A549 (cell line): ENCODE measurements around the gene DISC1. TPM values are rescaled to one million over a fixed set of nuclear protein-coding genes. Genes with fewer than 3 reads are reported as not detected.
"Not testable (repeated sequence)": the region's sequence is repeated elsewhere in the genome, so short reads cannot be mapped to it uniquely, and the experiment has no call there.

Experiments
- ATAC-seq, 2 experiments: fragments of 200-7000 bp in 1 of 2; fragments of >200 bp in 1 of 2; cut with Nextera tagmentation in 1 of 2; cut with Tn5 transposase in 1 of 2; 3 replicates each; pipeline versions ENCODE4 v1.8.0 to v1.9.1; 2018 to 2020; ENCODE audit warnings: mild to moderate bottlenecking in 1 of 2, moderate library complexity in 1 of 2
- CTCF ChIA-PET: fragments of 300-600 bp; sonication (Branson Sonifier 250); formaldehyde crosslinking; extraction: SDS; loops from one replicate; lab custom pipeline; 2021; ENCODE audit warnings: antibody characterized with exemption, inconsistent platforms; lab: Yijun Ruan, JAX
- POLR2A ChIA-PET: fragments of 350-600 bp; formaldehyde crosslinking; extraction: SDS; loops from one replicate; lab custom pipeline; 2021; ENCODE audit warnings: antibody characterized with exemption, inconsistent platforms; lab: Yijun Ruan, JAX
- DNase-seq, 2 experiments: peaks; one replicate each; pipeline versions ENCODE4 v3.0.0 to v3.0.0-alpha.2; 2011 to 2016; ENCODE audit warnings: low read depth in 1 of 2, low spot score in 1 of 2
- FAIRE-seq: peaks from 2 replicates; lab custom pipeline; 2011; peaks lifted over from hg19 to GRCh38; lab: Jason Lieb, UNC
- H3K27ac ChIP-seq, 2 experiments: fragments of >200 bp; sonication (Bioruptor Twin); formaldehyde crosslinking; 3 replicates each; pipeline ENCODE4 v1.5.1; 2016 to 2017
- H3K4me1 ChIP-seq: fragments of >200 bp; sonication (Bioruptor Twin); formaldehyde crosslinking; 3 replicates; pipeline ENCODE4 v1.6.1; 2016
- H3K4me2 ChIP-seq: fragments of >200 bp; sonication (Bioruptor Twin); formaldehyde crosslinking; 3 replicates; pipeline ENCODE4 v1.6.1; 2016
- H3K4me3 ChIP-seq: fragments of >200 bp; sonication (Bioruptor Twin); formaldehyde crosslinking; 3 replicates; pipeline ENCODE4 v1.5.1; 2016
- H3K9me3 ChIP-seq: fragments of >200 bp; sonication (Bioruptor Twin); formaldehyde crosslinking; 3 replicates; pipeline ENCODE4 v1.6.1; 2016
- ATOH8 ChIP-seq: fragments of 250-450 bp; sonication (Bioruptor Pico); IDR thresholded peaks from 2 replicates; pipeline ENCODE4 v1.5.0; 2020; ENCODE audit warnings: low read depth, mild to moderate bottlenecking, moderate library complexity
- CBX2 ChIP-seq: fragments of 200-600 bp; sonication (generic); IDR thresholded peaks from 2 replicates; pipeline ENCODE4 v1.6.1; 2016; ENCODE audit warnings: low read depth, mild to moderate bottlenecking, borderline replicate concordance
- CBX8 ChIP-seq: fragments of 200-600 bp; sonication (generic); IDR thresholded peaks from 2 replicates; pipeline ENCODE4 v1.6.1; 2016
- CHD2 ChIP-seq: fragments of 150-350 bp; IDR thresholded peaks from 2 replicates; pipeline ENCODE4 v1.6.1; 2014; ENCODE audit warnings: low read length; ENCODE audit not compliant: partially characterized antibody
- CTCF ChIP-seq: fragments of >200 bp; sonication (Bioruptor Twin); formaldehyde crosslinking; IDR thresholded peaks from 3 replicates; pipeline ENCODE4 v1.5.1; 2016
- EHF ChIP-seq: fragments of 250-450 bp; sonication (Bioruptor Pico); IDR thresholded peaks from 2 replicates; pipeline ENCODE4 v1.5.0; 2020; ENCODE audit warnings: mild to moderate bottlenecking
- EHMT2 ChIP-seq: fragments of 200-600 bp; sonication (generic); IDR thresholded peaks from 2 replicates; pipeline ENCODE4 v1.6.1; 2016; ENCODE audit warnings: antibody characterized with exemption, low read depth, mild to moderate bottlenecking, moderate library complexity
- FOSL2 ChIP-seq, 2 experiments: fragments of 450-650 bp in 1 of 2; fragments of >200 bp in 1 of 2; sonication (Bioruptor Twin) in 1 of 2; formaldehyde crosslinking; IDR thresholded peaks; 2 replicates each; pipeline versions ENCODE4 v1.5.0 to v1.6.1; 2016 to 2020; ENCODE audit warnings: mild to moderate bottlenecking in 1 of 2, moderate library complexity in 1 of 2
- HES2 ChIP-seq: fragments of >200 bp; sonication (Bioruptor Twin); formaldehyde crosslinking; IDR thresholded peaks from 2 replicates; pipeline ENCODE4 v1.6.1; 2016
- HEYL ChIP-seq: fragments of 250-450 bp; sonication (Bioruptor Pico); IDR thresholded peaks from 2 replicates; pipeline ENCODE4 v1.8.0; 2021; ENCODE audit warnings: mild to moderate bottlenecking, moderate library complexity
- JUN ChIP-seq, 2 experiments: fragments of >200 bp; sonication (Bioruptor Twin); formaldehyde crosslinking; IDR thresholded peaks; 2 replicates in 1 of 2; 3 replicates in 1 of 2; pipeline ENCODE4 v1.6.1; 2016 to 2017
- JUNB ChIP-seq: fragments of >200 bp; sonication (Bioruptor Twin); formaldehyde crosslinking; IDR thresholded peaks from 2 replicates; pipeline ENCODE4 v1.6.1; 2016
- MAZ ChIP-seq: fragments of 150-350 bp; IDR thresholded peaks from 2 replicates; pipeline ENCODE4 v1.6.1; 2014; ENCODE audit warnings: antibody characterized with exemption, low read depth, low read length, borderline replicate concordance
- NFE2L2 ChIP-seq: fragments of 150-350 bp; conservative IDR thresholded peaks from 2 replicates; pipeline ENCODE4 v1.6.1; 2014; ENCODE audit warnings: low read length
- POLR2AphosphoS2 ChIP-seq: conservative IDR thresholded peaks from 2 replicates; pipeline ENCODE4 v1.6.1; 2012; ENCODE audit warnings: low read length, improper control_type of control experiment, inconsistent platforms
- RARB ChIP-seq: fragments of 250-450 bp; sonication (Bioruptor Pico); IDR thresholded peaks from 2 replicates; pipeline ENCODE4 v1.8.0; 2021; ENCODE audit warnings: mild to moderate bottlenecking, moderate library complexity
- RCOR1 ChIP-seq: fragments of 150-350 bp; IDR thresholded peaks from 2 replicates; pipeline ENCODE4 v1.6.1; 2014; ENCODE audit warnings: antibody characterized with exemption, low read length, low read depth
- RFX5 ChIP-seq: fragments of 450-650 bp; IDR thresholded peaks from 2 replicates; pipeline ENCODE4 v1.7.1; 2014; ENCODE audit warnings: antibody characterized with exemption, mild to moderate bottlenecking, moderate library complexity
- RNF2 ChIP-seq: fragments of 200-600 bp; sonication (generic); IDR thresholded peaks from 2 replicates; pipeline ENCODE4 v1.6.1; 2016; ENCODE audit warnings: low read depth, mild to moderate bottlenecking, antibody characterized with exemption, moderate library complexity, borderline replicate concordance
- SMC3 ChIP-seq: fragments of >200 bp; sonication (Bioruptor Twin); formaldehyde crosslinking; IDR thresholded peaks from 3 replicates; pipeline ENCODE4 v1.6.1; 2018; ENCODE audit warnings: inconsistent platforms
- TP53 ChIP-seq: fragments of 250-450 bp; sonication (Bioruptor Pico); IDR thresholded peaks from 2 replicates; pipeline ENCODE4 v1.5.0; 2021; ENCODE audit warnings: mild to moderate bottlenecking, moderate library complexity
- USF2 ChIP-seq: fragments of 450-650 bp; IDR thresholded peaks from 2 replicates; pipeline ENCODE4 v1.6.1; 2014; ENCODE audit warnings: antibody characterized with exemption
- WGBS: methylation state at CpG from one replicate; pipeline ENCODE4 v1.1.6; 2017; ENCODE audit errors: missing lambda C conversion rate; 5-methylcytosine and 5-hydroxymethylcytosine counted together
- polyA plus RNA-seq, 4 experiments: library from polyadenylated mRNA; depleted of rRNA in 3 of 4; stranded (reverse); fragments of >200 nt; fragmentation: RNase III in 1 of 4; extraction: RNeasy Plus Mini Kit Qiagen cat#74134 plus additional on column Dnase treatment in 1 of 4; gene quantifications; 2 replicates in 3 of 4; 3 replicates in 1 of 4; pipeline ENCODE4 v1.2.3, GENCODE V29; 2011 to 2017
- TF ChIP-seq, protein P1 (sequence below): IDR thresholded peaks from 2 replicates; pipeline ENCODE4 v1.6.1; 2012
- TF ChIP-seq, protein P2 (sequence below): IDR thresholded peaks from 2 replicates; pipeline ENCODE4 v1.6.1; 2012
- TF ChIP-seq, protein P3 (sequence below): fragments of 200-600 bp; sonication (generic); IDR thresholded peaks from 2 replicates; pipeline ENCODE4 v1.6.1; 2016; ENCODE audit warnings: antibody characterized with exemption, mild to moderate bottlenecking, moderate library complexity

DISC1 gene
- polyA plus RNA-seq, 2 of the 4 experiments (the other 2 are of a cell fraction): 0.39 to 0.74 TPM

DNA sequence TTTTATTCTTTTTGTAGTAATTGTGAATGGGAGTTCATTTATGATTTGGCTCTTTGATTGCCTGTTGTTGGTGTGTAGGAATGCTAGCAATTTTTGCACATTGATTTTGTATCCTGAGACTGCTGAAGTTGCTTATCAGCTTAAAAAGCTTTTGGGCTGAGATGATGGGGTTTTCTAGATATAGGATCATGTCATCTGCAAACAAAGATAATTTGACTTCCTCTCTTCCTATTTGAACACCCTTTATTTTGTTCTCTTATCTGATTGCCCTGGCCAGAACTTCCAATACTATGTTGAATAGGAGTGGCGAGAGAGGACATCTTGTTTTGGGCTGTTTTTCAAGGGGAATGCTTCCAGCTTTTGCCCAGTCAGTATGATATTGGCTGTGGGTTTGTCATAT, 31.6 kb downstream of the DISC1 start:
- ATAC-seq, FAIRE-seq, POLR2A ChIA-PET, H3K4me2 ChIP-seq, H3K4me3 ChIP-seq, CTCF ChIA-PET, H3K9me3 ChIP-seq, H3K4me1 ChIP-seq, H3K27ac ChIP-seq, DNase-seq: not testable (repeated sequence)
- 57% methylated on average over 1 of the region's 1 CpG for WGBS

- ATAC-seq: no peak
- TF ChIP-seq NFE2L2 (no peak), EHF (CRISPR knock-in tag) (no peak), EHMT2 (no peak), CBX8 (no peak), TP53 (CRISPR knock-in tag) (no peak), HES2 (no peak), POLR2AphosphoS2 (no peak)
- TF ChIP-seq, protein P1, sequence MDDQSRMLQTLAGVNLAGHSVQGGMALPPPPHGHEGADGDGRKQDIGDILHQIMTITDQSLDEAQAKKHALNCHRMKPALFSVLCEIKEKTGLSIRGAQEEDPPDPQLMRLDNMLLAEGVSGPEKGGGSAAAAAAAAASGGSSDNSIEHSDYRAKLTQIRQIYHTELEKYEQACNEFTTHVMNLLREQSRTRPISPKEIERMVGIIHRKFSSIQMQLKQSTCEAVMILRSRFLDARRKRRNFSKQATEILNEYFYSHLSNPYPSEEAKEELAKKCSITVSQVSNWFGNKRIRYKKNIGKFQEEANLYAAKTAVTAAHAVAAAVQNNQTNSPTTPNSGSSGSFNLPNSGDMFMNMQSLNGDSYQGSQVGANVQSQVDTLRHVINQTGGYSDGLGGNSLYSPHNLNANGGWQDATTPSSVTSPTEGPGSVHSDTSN: no peak
- CTCF ChIA-PET: no interaction called here
Measured at GRCh38 chr1:231660198-231660597, 33.6 kb downstream of the DISC1 start.

GRCh38 chr1:231663211-231663792, 36.7 kb downstream of the DISC1 start:
- no peak overlapping the region for H3K27ac ChIP-seq
- no peak overlapping the region for H3K4me3 ChIP-seq
- no peaks in the 10 kb centered on the region for H3K4me1 ChIP-seq
- ChIA-PET CTCF (interaction anchor here (1.5 kb wide), 1 partner anchor 10 kb away, joined by 4 read pairs; no protein-coding TSS in a partner anchor), POLR2A (no interaction called here)
- FAIRE-seq (no peak), DNase-seq (no peak), ATAC-seq (peak in 1 of 2 experiments; percentile 13; a peak in 1 of 6 replicates)
- no peak overlapping the region for H3K4me2 ChIP-seq
- TF ChIP-seq CTCF (no peak), RNF2 (no peak), MAZ (no peak), SMC3 (no peak), USF2 (no peak), CBX2 (no peak), RARB (CRISPR knock-in tag) (no peak), ATOH8 (CRISPR knock-in tag) (no peak), JUN (IDR thresholded peaks at IDR 0.05) (no peak), CBX8 (no peak), CHD2 (no peak), FOSL2 (IDR thresholded peaks at IDR 0.05) (no peak), FOSL2 (CRISPR knock-in tag; IDR thresholded peaks at IDR 0.05) (no peak), HEYL (no peak), RFX5 (no peak), JUNB (no peak), RCOR1 (no peak)
- TF ChIP-seq, protein P2, sequence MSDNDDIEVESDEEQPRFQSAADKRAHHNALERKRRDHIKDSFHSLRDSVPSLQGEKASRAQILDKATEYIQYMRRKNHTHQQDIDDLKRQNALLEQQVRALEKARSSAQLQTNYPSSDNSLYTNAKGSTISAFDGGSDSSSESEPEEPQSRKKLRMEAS: no peak
- TF ChIP-seq, protein P3, sequence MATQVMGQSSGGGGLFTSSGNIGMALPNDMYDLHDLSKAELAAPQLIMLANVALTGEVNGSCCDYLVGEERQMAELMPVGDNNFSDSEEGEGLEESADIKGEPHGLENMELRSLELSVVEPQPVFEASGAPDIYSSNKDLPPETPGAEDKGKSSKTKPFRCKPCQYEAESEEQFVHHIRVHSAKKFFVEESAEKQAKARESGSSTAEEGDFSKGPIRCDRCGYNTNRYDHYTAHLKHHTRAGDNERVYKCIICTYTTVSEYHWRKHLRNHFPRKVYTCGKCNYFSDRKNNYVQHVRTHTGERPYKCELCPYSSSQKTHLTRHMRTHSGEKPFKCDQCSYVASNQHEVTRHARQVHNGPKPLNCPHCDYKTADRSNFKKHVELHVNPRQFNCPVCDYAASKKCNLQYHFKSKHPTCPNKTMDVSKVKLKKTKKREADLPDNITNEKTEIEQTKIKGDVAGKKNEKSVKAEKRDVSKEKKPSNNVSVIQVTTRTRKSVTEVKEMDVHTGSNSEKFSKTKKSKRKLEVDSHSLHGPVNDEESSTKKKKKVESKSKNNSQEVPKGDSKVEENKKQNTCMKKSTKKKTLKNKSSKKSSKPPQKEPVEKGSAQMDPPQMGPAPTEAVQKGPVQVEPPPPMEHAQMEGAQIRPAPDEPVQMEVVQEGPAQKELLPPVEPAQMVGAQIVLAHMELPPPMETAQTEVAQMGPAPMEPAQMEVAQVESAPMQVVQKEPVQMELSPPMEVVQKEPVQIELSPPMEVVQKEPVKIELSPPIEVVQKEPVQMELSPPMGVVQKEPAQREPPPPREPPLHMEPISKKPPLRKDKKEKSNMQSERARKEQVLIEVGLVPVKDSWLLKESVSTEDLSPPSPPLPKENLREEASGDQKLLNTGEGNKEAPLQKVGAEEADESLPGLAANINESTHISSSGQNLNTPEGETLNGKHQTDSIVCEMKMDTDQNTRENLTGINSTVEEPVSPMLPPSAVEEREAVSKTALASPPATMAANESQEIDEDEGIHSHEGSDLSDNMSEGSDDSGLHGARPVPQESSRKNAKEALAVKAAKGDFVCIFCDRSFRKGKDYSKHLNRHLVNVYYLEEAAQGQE: no peak
- 46% methylated on average over 2 of the region's 2 CpGs for WGBS
- H3K9me3 ChIP-seq: no peaks in the 10 kb centered on the region

More at GRCh38 chr1:231660198-231660597, 33.6 kb downstream of the DISC1 start:
- POLR2A ChIA-PET: no interaction called here
- 78% methylated on average over 3 of the region's 3 CpGs for WGBS
- Histone ChIP-seq H3K4me1 (no peaks in the 10 kb centered on the region), H3K27ac (no peak overlapping the region), H3K4me2 (no peak overlapping the region), H3K9me3 (peaks cover 9% of the 10 kb centered on the region; the same call in 1 of the 3 replicates), H3K4me3 (no peak overlapping the region)
- DNase-seq (no peak), FAIRE-seq (no peak)
